Left ventricle myocardium inferior (tissue), 1 donor: Measurements from ENCODE around the gene TMEM215. TPM values are rescaled to one million over a fixed set of nuclear protein-coding genes. Genes with fewer than 3 reads are reported as not detected.

Experiments
- total RNA-seq: library from RNA; stranded (reverse); fragmentation: NEBNext Ultra II Directional; extraction: Animal tissue kit (Norgen Biotek cat#: 25700); gene quantifications from one replicate; pipeline ENCODE4 v1.2.1, GENCODE V29; 2021
- donor health status: DM: no; HTN: yes; CAD: no; lungs with severe emphysema.

Gene TMEM215
- total RNA-seq, 1 donor from 2014 or later: not detected

Other genes starting within 250 kb of the TMEM215 start
- 17.3 TPM for gene SMIM27, start 231.2 kb upstream of the TMEM215 start, total RNA-seq
- 8.4 TPM for gene TOPORS, start 231.0 kb upstream of the TMEM215 start, total RNA-seq
- 174 TPM for gene NDUFB6, start 210.4 kb upstream of the TMEM215 start, total RNA-seq
- not detected for gene TAF1L, start 147.9 kb upstream of the TMEM215 start, total RNA-seq
- 13.6 TPM for gene APTX, start 218.1 kb downstream of the TMEM215 start, total RNA-seq
- gene DNAJA1, start 241.7 kb downstream of the TMEM215 start, total RNA-seq: 88.0 TPM